AG08395 (cell line): ENCODE results near the gene MAP7D2.
"Not testable (repeated sequence)": the region's sequence is repeated elsewhere in the genome, so short reads cannot be mapped to it uniquely, and the experiment has no call there.

ENCODE experiments used
- DNase-seq: peaks from one replicate; pipeline ENCODE4 v3.0.0; 2012; ENCODE audit warnings: mixed read lengths, low spot score

Gene MAP7D2

GRCh38 chrX:20116577-20117240 lies at the start of gene MAP7D2:
Gene MAP7D2 (minus strand): TSS chrX:20116907. CDS start chrX:20116879, 28 bp downstream.
- DNase-seq: no peak

DNA sequence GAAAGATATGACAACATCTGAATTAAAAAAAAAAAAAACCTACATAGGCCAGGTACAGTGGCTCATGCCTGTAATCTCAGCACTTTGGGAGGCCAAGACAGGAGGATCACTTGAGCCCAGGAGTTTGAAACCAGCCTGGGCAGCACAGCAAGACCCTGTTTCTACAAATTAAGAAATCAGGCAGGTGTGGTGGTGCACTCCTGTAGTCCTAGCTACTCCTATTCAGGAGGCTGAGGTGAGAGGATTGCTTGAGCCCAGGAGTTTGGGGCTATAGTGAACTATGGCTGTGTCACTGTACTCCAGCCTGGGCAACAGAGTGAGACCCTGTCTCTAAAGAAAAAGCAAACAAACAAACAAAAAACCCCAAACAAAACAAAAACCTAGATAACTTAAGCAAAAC lies 45.8 kb upstream of the MAP7D2 start:
- not testable (repeated sequence) for DNase-seq

DNA sequence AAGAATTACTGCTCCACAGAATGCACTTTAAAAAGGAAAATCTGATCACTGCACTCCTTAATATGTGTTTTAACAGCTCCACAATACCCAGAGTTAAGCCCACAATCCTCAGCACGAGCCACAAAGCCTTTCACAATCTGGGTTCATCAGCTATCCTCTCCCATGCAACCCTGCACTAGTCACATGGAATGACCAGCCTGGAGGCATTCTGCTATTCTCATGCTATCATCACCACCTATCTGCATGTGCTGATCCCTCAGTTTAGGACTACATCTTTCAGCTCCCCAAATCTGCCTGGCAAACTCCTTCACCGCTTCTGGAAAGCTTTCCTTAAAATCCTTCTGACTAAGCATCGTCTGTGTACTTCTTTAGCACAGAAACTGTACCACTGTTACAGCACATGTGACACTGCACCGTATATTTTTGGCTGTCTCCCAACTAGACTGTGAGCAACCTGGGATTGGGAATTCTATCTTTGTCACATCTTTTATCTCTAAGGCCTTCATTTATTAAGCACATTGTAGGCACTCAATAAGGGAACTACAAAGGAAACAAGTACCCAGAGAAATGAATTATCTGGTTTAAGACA lies 43.2 kb upstream of the MAP7D2 start:
- DNase-seq: no peak

DNA sequence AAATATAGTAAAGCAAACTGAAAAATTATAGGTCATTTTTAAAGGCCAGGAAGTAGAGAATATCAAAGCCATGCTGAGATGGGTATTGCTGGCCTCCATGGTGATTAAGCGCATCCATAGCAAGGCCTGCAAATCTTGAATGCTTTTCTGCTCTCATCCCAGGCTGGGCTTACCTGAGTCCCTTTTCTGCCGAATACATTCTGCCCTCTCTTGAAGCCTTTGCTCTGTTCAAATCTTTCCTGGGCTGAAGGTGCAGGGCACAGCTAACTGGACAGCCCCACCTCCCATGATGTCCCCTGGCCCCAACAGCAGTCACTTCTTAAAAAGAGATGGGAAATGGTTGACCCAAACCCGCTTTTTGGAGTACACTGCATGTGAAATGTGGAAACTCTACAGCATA lies 35.0 kb upstream of the MAP7D2 start:
- no peak for DNase-seq

DNA sequence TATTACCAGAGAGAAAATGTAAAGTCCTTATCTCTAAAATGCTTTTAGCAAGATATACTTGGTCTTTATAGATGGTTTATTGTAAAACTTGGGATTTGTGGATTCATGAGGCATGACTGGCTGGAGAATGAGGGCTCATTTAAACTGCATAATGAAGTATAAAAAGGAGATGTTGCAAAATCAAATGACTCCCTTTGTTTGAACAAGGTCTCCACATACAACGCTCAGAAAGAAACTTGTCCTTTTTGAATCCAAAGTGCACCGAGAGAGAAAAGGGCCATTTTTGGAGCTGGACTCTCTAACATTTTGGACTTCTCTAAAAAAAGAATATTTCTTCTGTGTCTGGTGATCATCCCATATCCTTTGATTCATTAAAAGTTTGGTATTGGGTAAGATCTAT lies 32.6 kb upstream of the MAP7D2 start:
- DNase-seq: no peak

- no peak for DNase-seq
Observed at GRCh38 chrX:20147561-20147960, 30.9 kb upstream of the MAP7D2 start.

GRCh38 chrX:20144491-20144890 lies 27.8 kb upstream of the MAP7D2 start:
- DNase-seq: peak; percentile 15

DNA sequence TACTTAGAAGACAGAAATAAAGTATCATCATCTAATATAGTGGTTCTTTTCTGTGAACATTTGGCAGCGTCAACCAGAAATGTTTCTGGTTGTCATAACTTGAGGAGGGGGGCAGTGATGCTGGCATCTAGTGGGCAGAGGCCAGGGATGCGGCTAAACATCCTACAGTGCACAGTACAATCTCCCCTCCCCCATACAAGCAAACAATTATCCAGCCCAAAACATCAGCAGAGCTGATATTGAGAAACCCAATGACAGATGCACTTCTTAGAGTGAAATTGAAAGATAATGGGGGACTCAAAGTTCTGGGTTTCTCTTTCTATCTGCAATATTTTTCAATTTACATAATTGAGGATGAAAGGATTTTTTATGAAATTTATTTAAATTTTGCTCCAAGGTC lies 26.9 kb upstream of the MAP7D2 start:
- DNase-seq: no peak

GRCh38 chrX:20143111-20143510 lies 26.4 kb upstream of the MAP7D2 start:
- no peak for DNase-seq

DNA sequence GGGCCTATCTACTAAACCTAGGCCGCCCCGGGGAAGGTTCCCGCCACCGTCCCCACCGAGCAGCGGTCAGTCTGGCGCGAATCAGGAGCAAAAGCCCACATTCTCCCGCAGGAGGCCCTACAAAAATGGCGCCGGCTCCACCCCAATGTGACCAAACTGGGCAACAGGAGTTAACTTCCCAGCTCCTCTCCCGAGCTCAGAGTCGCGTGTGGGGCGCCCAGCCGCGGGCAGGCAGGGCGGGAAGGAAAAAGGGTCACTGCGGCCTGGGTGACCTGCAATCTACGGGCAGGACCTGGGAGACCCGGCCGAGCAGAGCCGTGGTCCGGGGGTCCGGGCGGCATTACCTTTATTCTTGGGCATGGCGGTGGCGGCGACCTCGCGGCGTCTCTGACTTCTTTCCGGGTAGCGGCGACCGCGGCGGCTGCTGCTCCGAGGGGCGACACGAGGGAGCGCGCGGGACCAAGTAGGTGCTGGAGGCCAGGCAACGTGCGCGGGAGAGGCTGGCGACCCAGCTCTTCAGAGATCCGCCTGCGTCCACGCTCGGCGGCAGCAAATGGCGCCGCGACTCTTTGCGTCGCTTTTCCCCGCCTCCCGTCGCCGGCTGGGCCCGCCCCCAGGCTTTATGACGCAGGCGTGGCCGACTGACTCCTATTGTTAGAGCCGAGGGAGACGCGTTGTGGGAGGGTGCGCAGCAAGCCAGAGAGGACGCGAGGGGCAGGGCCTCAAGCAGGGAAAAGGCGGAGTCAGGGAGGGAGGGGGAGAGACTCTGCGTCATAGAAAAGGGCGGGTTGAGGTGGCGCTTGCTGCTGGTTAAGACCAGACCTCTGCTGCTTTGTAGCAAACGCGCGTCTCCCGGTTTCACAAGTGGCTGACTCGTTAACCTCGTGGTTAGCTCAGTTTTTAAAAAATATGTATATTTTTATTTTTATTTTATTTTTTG lies 24.8 kb upstream of the MAP7D2 start, which contains the start of gene EIF1AX:
Gene EIF1AX (minus strand): TSS at position 558 of the 940 bp plus-strand sequence. CDS start 198 bp downstream, at position 360.
- peak; percentile 97 for DNase-seq

- no peak for DNase-seq
Observed at GRCh38 chrX:20140420-20140819, 23.7 kb upstream of the MAP7D2 start.

GRCh38 chrX:20139966-20140365 lies 23.3 kb upstream of the MAP7D2 start:
- DNase-seq: peak; percentile 56

DNA sequence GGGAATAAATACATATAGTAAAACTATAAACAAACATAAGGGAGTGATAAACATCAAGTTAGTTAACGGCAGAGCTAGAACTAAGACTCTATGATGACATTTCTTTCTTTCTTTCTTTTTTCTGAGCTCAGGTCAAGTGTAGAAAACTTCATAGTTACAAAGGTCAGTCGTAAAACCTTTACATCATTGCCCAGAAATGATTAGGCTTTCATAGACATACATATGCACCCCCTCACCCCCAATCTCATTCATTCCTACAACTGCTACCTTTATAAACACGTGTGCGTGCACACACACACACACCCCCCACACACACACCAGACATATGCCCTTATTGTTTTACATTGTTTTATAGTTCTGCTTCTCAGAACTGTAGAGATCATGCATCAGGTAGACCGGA lies 19.2 kb upstream of the MAP7D2 start:
- no peak for DNase-seq

DNA sequence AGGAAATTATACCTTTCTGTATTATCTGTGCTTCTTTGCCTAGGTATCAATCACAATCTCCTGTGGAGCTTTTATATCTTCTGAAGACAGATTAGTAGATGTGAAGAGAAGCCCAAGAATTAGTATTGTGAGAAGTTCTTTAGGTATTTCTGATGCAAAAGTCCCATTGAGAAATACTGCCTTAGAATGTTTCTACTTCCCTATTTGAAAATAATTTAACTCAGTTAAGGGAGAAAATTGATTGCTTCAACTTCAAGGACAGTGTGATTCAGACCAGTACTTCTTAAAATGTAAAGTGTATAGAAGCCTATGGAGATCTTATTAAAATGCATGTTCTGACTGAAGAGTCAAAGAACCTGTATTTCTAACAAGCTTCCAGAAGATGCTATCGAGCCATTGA lies 16.0 kb upstream of the MAP7D2 start:
- DNase-seq: no peak

- no peak for DNase-seq
Observed at GRCh38 chrX:20130357-20130756, 13.7 kb upstream of the MAP7D2 start.

- no peak for DNase-seq
Observed at GRCh38 chrX:20129547-20129946, 12.8 kb upstream of the MAP7D2 start.

GRCh38 chrX:20128670-20129069 lies 12.0 kb upstream of the MAP7D2 start:
- no peak for DNase-seq

DNA sequence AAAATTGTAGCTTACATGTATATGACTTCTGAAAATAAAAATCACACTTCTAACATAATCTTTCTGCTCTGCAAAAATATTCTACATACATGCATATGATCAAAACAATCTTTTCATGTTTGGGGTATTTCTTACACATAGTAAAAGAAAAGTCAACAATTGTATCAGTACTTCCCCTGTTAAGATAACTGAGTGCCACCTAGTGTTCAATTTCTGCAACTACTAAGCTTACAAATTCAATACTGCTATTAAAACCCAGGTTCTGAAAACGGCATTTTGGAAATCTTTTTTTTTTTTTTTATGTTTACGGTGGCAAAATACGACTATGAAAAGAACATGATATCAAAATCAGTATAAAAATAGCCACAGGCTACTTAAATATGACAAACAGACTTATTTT lies 10.7 kb upstream of the MAP7D2 start:
- not testable (repeated sequence) for DNase-seq

- DNase-seq: not testable (repeated sequence)
Observed at GRCh38 chrX:20126833-20127232, 10.1 kb upstream of the MAP7D2 start.

- DNase-seq: no peak
Observed at GRCh38 chrX:20124964-20125363, 8.3 kb upstream of the MAP7D2 start.

DNA sequence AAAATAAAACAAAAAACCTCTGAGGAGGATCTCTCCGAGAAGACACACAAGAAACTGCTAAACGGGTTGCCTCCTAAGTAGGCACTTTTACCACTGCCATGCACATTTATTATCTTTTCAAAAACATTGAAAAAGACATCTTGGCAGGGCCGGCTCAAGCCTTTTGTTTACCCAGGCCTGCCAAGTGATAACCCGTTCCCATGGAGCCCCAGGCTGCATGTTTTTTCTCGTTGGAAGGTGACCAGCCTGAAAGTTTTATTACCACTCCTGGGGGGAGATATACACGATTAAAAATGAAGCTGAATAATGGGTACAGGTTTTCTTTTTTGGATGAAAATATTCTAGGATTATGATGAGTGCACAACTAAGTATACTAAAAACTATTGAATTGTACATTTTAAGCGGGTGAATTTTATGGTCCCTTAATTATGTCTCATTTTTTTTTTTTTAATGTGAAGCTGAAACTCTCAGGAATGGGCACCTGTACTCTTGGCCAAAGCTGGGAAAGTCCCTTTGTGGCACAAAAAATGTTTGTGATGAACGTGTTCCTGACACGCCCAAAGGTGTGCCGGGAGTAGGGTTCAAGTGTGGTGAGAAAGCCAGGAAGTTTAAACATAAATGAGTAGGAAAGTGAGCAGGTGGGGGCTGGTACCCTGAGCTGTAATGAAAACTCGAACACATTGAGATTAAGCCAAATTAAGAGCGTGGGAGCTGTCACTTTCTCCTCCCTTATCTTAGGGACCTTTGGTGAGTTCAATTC lies 1.5 kb upstream of the MAP7D2 start:
- DNase-seq: no peak

DNA sequence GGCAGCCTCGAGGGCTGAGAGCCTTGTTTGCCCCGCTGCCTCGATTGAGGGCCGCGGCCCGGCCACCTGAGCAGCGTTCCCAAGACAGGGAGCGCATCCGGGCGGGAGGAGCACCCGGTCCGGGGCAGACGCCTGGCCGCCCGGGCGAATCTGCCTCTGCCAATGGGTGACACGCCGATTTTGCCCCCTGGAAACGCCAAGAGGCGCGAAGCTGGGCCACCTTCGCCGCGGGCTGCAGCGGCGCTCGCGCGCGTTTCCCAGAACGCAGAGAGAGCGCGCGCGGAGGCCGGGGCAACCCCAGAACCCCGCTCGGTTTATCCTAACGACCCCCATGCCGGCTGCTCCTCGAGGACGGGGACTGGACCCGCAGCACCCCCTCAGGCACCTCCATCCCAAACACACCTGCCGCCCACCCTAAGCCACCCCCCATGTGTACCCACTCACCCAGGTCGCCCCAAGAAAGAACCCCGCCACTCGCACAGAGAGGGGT lies 575 bp downstream of the MAP7D2 start:
- DNase-seq: no peak
